ENCODE results near the gene SOD2. TPM values are rescaled to one million over a fixed set of nuclear protein-coding genes. Genes with fewer than 3 reads are reported as not detected.

Gene SOD2
- total RNA-seq, 1 experiment from 2014 or later = 98.6 TPM

DNA sequence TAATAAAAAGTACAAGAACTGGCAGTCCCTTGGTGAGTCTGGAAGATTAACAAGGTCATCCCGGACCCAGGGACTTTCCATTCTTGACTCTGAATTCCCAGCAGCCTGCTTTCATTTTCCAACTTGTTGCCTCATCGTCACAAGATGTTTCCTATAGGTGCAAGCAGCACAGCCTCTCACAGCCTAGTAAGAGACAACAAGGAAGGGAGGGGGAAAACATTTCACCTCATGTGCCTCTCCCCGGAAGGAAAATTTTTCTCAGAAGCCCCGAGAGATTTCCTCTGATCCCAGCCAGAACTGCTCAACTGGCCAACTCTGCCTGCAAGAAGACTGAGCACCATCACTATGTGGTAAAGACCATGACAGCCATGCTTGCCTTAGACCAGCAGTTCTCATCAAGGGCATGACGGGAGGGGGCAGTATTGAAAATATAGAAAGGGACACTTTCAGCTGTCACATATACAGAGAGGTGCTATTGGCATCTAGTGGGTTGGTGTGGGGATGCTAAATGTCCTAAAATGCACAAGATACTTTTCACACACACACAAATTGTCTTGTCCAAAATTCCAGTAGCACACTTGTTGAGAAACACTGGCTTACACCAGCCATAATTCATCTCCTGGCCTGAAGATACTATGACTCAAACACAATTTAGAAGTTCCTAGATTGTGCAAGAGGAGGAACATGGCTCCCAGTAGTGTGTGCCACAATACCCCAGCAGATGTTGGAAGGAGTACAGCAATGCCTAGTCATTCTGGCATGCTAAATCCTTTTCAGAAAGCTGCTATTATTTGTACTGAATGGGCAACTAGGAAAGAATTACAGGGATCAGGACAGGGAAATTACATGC, 23.4 kb upstream of the SOD2 start:
- no peaks in the 10 kb centered on the region for H4K20me1 ChIP-seq (ENCODE audit: insufficient read depth)
- ATAC-seq = no peak; the same call in 1 of the 2 replicates
- H3K9ac ChIP-seq (ENCODE audit: low read length) = no peak overlapping the region
- no peak overlapping the region for H3K4me3 ChIP-seq (replicated peaks in 1 of 2; ENCODE audit: low read depth in 1 of 2, low read length in 2 of 2)
- CTCF ChIA-PET = no interaction called here
- H3K4me1 ChIP-seq (ENCODE audit: control insufficient read depth in 1 of 2, insufficient read depth in 2 of 2, low read length in 2 of 2) = no peaks in the 10 kb centered on the region
- H2AFZ ChIP-seq (ENCODE audit: low read depth, low read length, poor library complexity, severe bottlenecking) = no peak overlapping the region
- H3K27me3 ChIP-seq (ENCODE audit: insufficient read depth, low read length) = no peaks in the 10 kb centered on the region
- no peaks in the 10 kb centered on the region for H3K9me2 ChIP-seq (ENCODE audit: insufficient read depth)
- no peaks in the 10 kb centered on the region for H3K79me2 ChIP-seq (ENCODE audit: insufficient read depth, low read length)
- no peak for DNase-seq (ENCODE audit: low read depth, low spot score)
- H3K27ac ChIP-seq (ENCODE audit: low read depth, low read length) = no peak overlapping the region
- RAD21 ChIA-PET (ENCODE audit: low non-redundant PET in 1 of 2, low total read pairs in 2 of 2, uncharacterized antibody in 2 of 2, unreplicated experiment in 2 of 2) = no interaction called here
- no peaks in the 10 kb centered on the region for H3K9me3 ChIP-seq (ENCODE audit: control insufficient read depth in 1 of 2, insufficient read depth in 1 of 2, low read depth in 1 of 2, low read length in 2 of 2)
- TF ChIP-seq EZH2 (IDR thresholded peaks at IDR 0.05) = no peak
- peak; percentile 53; the same call in 1 of the 2 replicates for TF ChIP-seq CEBPB (IDR thresholded peaks at IDR 0.05; ENCODE audit: low read depth)
- intact Hi-C loops (cut with micrococcal nuclease) = no loop called here
- no peaks in the 10 kb centered on the region for H3K36me3 ChIP-seq (ENCODE audit: control insufficient read depth in 1 of 2, insufficient read depth in 2 of 2, low read length in 2 of 2)
- POLR2A ChIA-PET = no interaction called here
- no peak overlapping the region for H3K4me2 ChIP-seq (ENCODE audit: low read length)
- no TSS peak for BruUV-seq (replicated peaks)

DNA sequence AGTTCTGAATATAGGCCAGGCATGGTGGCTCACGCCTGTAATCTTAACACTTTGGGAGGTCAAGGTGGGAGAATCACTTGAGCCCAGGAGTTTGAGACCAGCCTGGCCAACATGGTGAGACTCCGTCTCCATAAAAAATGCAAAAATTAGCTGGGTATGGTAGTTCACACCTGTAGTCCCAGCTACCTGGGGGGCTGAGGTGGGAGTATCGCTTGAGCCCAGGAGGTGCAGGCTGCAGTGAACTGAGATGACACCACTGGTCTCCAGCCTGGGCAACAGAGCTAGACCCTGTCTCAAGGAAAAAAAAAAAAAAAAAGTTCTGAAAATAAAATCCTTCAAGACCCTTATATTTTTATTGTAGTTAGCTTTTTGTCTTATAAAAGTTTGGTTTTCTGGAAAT, 22.6 kb upstream of the SOD2 start:
- no peak overlapping the region for H3K27ac ChIP-seq (ENCODE audit: low read depth, low read length)

More for the DNA sequence above, 22.6 kb upstream of the SOD2 start:
- Histone ChIP-seq H3K9me2 (ENCODE audit: insufficient read depth) (no peaks in the 10 kb centered on the region), H3K27me3 (ENCODE audit: insufficient read depth, low read length) (no peaks in the 10 kb centered on the region), H2AFZ (ENCODE audit: low read depth, low read length, poor library complexity, severe bottlenecking) (no peak overlapping the region), H3K4me1 (ENCODE audit: control insufficient read depth in 1 of 2, insufficient read depth in 2 of 2, low read length in 2 of 2) (no peaks in the 10 kb centered on the region), H3K36me3 (ENCODE audit: control insufficient read depth in 1 of 2, insufficient read depth in 2 of 2, low read length in 2 of 2) (no peaks in the 10 kb centered on the region), H3K4me3 (replicated peaks in 1 of 2; ENCODE audit: low read depth in 1 of 2, low read length in 2 of 2) (no peak overlapping the region), H3K9ac (ENCODE audit: low read length) (no peak overlapping the region), H3K4me2 (ENCODE audit: low read length) (no peak overlapping the region), H3K79me2 (ENCODE audit: insufficient read depth, low read length) (no peaks in the 10 kb centered on the region), H4K20me1 (ENCODE audit: insufficient read depth) (no peaks in the 10 kb centered on the region), H3K9me3 (ENCODE audit: control insufficient read depth in 1 of 2, insufficient read depth in 1 of 2, low read depth in 1 of 2, low read length in 2 of 2) (no peaks in the 10 kb centered on the region)
- POLR2A ChIA-PET = no interaction called here
- ATAC-seq = no peak
- DNase-seq (ENCODE audit: low read depth, low spot score) = no peak
- TF ChIP-seq FOSL1 (IDR thresholded peaks at IDR 0.05; ENCODE audit: low read depth) (no peak), SP1 (IDR thresholded peaks at IDR 0.05; ENCODE audit: low read depth) (no peak), POLR2A (IDR thresholded peaks at IDR 0.05; ENCODE audit: borderline replicate concordance, extremely low read depth, insufficient read depth, insufficient read length) (no peak), SIN3A (IDR thresholded peaks at IDR 0.05; ENCODE audit: low read depth) (no peak), RAD21 (IDR thresholded peaks at IDR 0.05; ENCODE audit: low read depth) (no peak), CEBPB (IDR thresholded peaks at IDR 0.05; ENCODE audit: low read depth) (no peak), CBX3 (IDR thresholded peaks at IDR 0.05; ENCODE audit: low read depth) (no peak), YY1 (IDR thresholded peaks at IDR 0.05; ENCODE audit: extremely low read depth, insufficient replicate concordance, low read depth, low read length) (no peak), ELF1 (IDR thresholded peaks at IDR 0.05; ENCODE audit: borderline replicate concordance, low read depth) (no peak), EZH2phosphoT487 (IDR thresholded peaks at IDR 0.05; ENCODE audit: borderline replicate concordance) (no peak), ZFX (IDR thresholded peaks at IDR 0.05) (no peak), ZNF274 (IDR thresholded peaks at IDR 0.05; ENCODE audit: low read depth, low read length) (no peak), TCF7L2 (IDR thresholded peaks at IDR 0.05; ENCODE audit: borderline replicate concordance, extremely low read depth, insufficient read depth, insufficient read length) (no peak), POLR2AphosphoS5 (IDR thresholded peaks at IDR 0.05; ENCODE audit: low read depth, low read length) (no peak)
- TF ChIP-seq, protein P1, sequence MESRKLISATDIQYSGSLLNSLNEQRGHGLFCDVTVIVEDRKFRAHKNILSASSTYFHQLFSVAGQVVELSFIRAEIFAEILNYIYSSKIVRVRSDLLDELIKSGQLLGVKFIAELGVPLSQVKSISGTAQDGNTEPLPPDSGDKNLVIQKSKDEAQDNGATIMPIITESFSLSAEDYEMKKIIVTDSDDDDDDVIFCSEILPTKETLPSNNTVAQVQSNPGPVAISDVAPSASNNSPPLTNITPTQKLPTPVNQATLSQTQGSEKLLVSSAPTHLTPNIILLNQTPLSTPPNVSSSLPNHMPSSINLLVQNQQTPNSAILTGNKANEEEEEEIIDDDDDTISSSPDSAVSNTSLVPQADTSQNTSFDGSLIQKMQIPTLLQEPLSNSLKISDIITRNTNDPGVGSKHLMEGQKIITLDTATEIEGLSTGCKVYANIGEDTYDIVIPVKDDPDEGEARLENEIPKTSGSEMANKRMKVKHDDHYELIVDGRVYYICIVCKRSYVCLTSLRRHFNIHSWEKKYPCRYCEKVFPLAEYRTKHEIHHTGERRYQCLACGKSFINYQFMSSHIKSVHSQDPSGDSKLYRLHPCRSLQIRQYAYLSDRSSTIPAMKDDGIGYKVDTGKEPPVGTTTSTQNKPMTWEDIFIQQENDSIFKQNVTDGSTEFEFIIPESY (IDR thresholded peaks at IDR 0.05; ENCODE audit: extremely low read depth, insufficient replicate concordance, low read length) = no peak
- TF ChIP-seq, protein P2, sequence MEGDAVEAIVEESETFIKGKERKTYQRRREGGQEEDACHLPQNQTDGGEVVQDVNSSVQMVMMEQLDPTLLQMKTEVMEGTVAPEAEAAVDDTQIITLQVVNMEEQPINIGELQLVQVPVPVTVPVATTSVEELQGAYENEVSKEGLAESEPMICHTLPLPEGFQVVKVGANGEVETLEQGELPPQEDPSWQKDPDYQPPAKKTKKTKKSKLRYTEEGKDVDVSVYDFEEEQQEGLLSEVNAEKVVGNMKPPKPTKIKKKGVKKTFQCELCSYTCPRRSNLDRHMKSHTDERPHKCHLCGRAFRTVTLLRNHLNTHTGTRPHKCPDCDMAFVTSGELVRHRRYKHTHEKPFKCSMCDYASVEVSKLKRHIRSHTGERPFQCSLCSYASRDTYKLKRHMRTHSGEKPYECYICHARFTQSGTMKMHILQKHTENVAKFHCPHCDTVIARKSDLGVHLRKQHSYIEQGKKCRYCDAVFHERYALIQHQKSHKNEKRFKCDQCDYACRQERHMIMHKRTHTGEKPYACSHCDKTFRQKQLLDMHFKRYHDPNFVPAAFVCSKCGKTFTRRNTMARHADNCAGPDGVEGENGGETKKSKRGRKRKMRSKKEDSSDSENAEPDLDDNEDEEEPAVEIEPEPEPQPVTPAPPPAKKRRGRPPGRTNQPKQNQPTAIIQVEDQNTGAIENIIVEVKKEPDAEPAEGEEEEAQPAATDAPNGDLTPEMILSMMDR (IDR thresholded peaks at IDR 0.05 in 2 of 3, conservative IDR thresholded peaks at IDR 0.05 in 1 of 3; ENCODE audit: borderline replicate concordance in 1 of 3, insufficient read depth in 1 of 3, low read depth in 2 of 3, low read length in 2 of 3) = no peak
- RAD21 ChIA-PET (ENCODE audit: low non-redundant PET in 1 of 2, low total read pairs in 2 of 2, uncharacterized antibody in 2 of 2, unreplicated experiment in 2 of 2) = no interaction called here
- intact Hi-C loops (cut with micrococcal nuclease) = no loop called here
- no TSS peak for BruUV-seq (replicated peaks)
- CTCF ChIA-PET = no interaction called here
